Panc1 (cell line): Measurements from ENCODE around the gene SLC1A2. TPM values are rescaled to one million over a fixed set of nuclear protein-coding genes. Genes with fewer than 3 reads are reported as not detected.

Experiments used
- ATAC-seq: fragments of 200-7000 bp; cut with Tn5 transposase; 2 replicates; pipeline ENCODE4 v1.9.1; 2020; ENCODE audit warnings: mild to moderate bottlenecking, moderate library complexity
- Bru-seq: library from RNA; stranded (reverse); fragments of 400-500 nt; gene quantifications from one replicate; lab custom pipeline; 2021; lab: Mats Ljungman, UMichigan
- BruChase-seq, 2 experiments: library from RNA; stranded (reverse); fragments of 400-500 nt; gene quantifications; one replicate each; lab custom pipeline; 2021; lab: Mats Ljungman, UMichigan
- BruUV-seq: library from RNA; stranded (reverse); fragments of 400-500 nt; replicated peaks from 2 replicates; lab custom pipeline; 2021; lab: Mats Ljungman, UMichigan
- CTCF ChIA-PET: fragments of 300-600 bp; sonication (Branson Sonifier 250); formaldehyde crosslinking; loops from one replicate; lab custom pipeline; 2022; ENCODE audit warnings: antibody characterized with exemption; lab: Charles Lee
- POLR2A ChIA-PET: fragments of 300-600 bp; sonication (Branson Sonifier 250); formaldehyde crosslinking; loops from one replicate; lab custom pipeline; 2022; ENCODE audit warnings: antibody characterized with exemption; lab: Charles Lee
- DNase-seq: peaks from one replicate; pipeline ENCODE4 v3.0.0-alpha.2; 2010; ENCODE audit warnings: low read depth, low spot score
- H3K27ac ChIP-seq: 2 replicates; pipeline ENCODE4 v1.5.1; 2011; ENCODE audit warnings: mild to moderate bottlenecking, low read length, inconsistent platforms
- H3K27me3 ChIP-seq: fragments of 200-500 bp; sonication (Bioruptor generic); 2 replicates; pipeline ENCODE4 v1.6.0; 2014; ENCODE audit warnings: low read length, inconsistent platforms; ENCODE audit not compliant: control insufficient read depth, insufficient read depth
- H3K36me3 ChIP-seq: fragments of 200-500 bp; sonication (Bioruptor generic); 2 replicates; pipeline ENCODE4 v1.5.1; 2014; ENCODE audit warnings: inconsistent platforms, mild to moderate bottlenecking, low read length, moderate library complexity; ENCODE audit not compliant: control insufficient read depth, insufficient read depth
- H3K4me1 ChIP-seq: 2 replicates; pipeline ENCODE4 v1.5.1; 2011; ENCODE audit warnings: inconsistent platforms, mild to moderate bottlenecking, low read length, moderate library complexity; ENCODE audit not compliant: control insufficient read depth, insufficient read depth
- H3K4me3 ChIP-seq, 2 experiments: 2 replicates each; pipeline ENCODE4 v1.5.1; 2011 to 2012; ENCODE audit warnings: low read depth in 2 of 2, low read length in 2 of 2, mild to moderate bottlenecking in 2 of 2, inconsistent platforms in 1 of 2, moderate library complexity in 1 of 2
- H3K9me3 ChIP-seq: fragments of 200-500 bp; sonication (Bioruptor generic); 2 replicates; pipeline ENCODE4 v1.5.1; 2014; ENCODE audit warnings: low read depth, mild to moderate bottlenecking, inconsistent platforms, low read length, moderate library complexity; ENCODE audit not compliant: control insufficient read depth, insufficient read depth
- POLR2AphosphoS5 ChIP-seq: IDR thresholded peaks from 2 replicates; pipeline ENCODE4 v1.6.1; 2012; ENCODE audit warnings: mild to moderate bottlenecking, low read depth, low read length, moderate library complexity
- REST ChIP-seq, 2 experiments: IDR thresholded peaks; 2 replicates each; pipeline ENCODE4 v1.6.1; 2011 to 2012; ENCODE audit warnings: low read depth in 2 of 2, control low read depth in 1 of 2, low read length in 1 of 2, mild to moderate bottlenecking in 1 of 2, moderate library complexity in 1 of 2; ENCODE audit not compliant: insufficient read depth in 1 of 2
- SIN3A ChIP-seq: IDR thresholded peaks from 2 replicates; pipeline ENCODE4 v1.6.1; 2012; ENCODE audit warnings: low read depth, mild to moderate bottlenecking, low read length, moderate library complexity, borderline replicate concordance; ENCODE audit not compliant: insufficient read depth
- TCF7L2 ChIP-seq: IDR thresholded peaks from 2 replicates; pipeline ENCODE4 v1.6.1; 2011; ENCODE audit warnings: mild to moderate bottlenecking, low read depth, low read length, inconsistent platforms
- in situ Hi-C: cut with HindIII; loops from 2 replicates; pipeline ENCODE4 v1.10.0; 2016; ENCODE audit warnings: low sequenced_read_pairs, low pct_unique_long_range_greater_than_20kb
- intact Hi-C: fragments of 100-400 bp; cut with micrococcal nuclease; formaldehyde crosslinking; loops from one replicate; pipeline ENCODE4 v1.10.0; 2022; ENCODE audit not compliant: unreplicated experiment
- long read RNA-seq: library from polyadenylated mRNA; unstranded; transcript quantifications from one replicate; pipeline ENCODE4 v2.0.0, GENCODE V29; 2021; ENCODE audit not compliant: unreplicated experiment
- polyA plus RNA-seq: library from polyadenylated mRNA; unstranded; fragments of >200 nt; gene quantifications from one replicate; pipeline ENCODE4 v1.2.1, GENCODE V29; 2012; ENCODE audit warnings: missing spikeins; ENCODE audit not compliant: insufficient read length
- total RNA-seq: library from RNA; stranded (reverse); gene quantifications from one replicate; pipeline ENCODE4 v1.2.1, GENCODE V29; 2021; ENCODE audit not compliant: unreplicated experiment
- TF ChIP-seq, protein P1 (sequence below): fragments of 450-650 bp; IDR thresholded peaks from 2 replicates; pipeline ENCODE4 v1.5.1; 2017; ENCODE audit warnings: mild to moderate bottlenecking

Gene SLC1A2
- total RNA-seq (0.21 TPM), Bru-seq, nascent RNA (percentile 17 among the genes with signal in this experiment), BruChase-seq, experiment 1, labeled RNA remaining after a 2-hour chase (percentile 13 among the genes with signal in this experiment), BruChase-seq, experiment 2, labeled RNA remaining after a 6-hour chase (percentile 16 among the genes with signal in this experiment)
- polyA plus RNA-seq: 0.17 TPM
- long read RNA-seq: 0 reads

DNA sequence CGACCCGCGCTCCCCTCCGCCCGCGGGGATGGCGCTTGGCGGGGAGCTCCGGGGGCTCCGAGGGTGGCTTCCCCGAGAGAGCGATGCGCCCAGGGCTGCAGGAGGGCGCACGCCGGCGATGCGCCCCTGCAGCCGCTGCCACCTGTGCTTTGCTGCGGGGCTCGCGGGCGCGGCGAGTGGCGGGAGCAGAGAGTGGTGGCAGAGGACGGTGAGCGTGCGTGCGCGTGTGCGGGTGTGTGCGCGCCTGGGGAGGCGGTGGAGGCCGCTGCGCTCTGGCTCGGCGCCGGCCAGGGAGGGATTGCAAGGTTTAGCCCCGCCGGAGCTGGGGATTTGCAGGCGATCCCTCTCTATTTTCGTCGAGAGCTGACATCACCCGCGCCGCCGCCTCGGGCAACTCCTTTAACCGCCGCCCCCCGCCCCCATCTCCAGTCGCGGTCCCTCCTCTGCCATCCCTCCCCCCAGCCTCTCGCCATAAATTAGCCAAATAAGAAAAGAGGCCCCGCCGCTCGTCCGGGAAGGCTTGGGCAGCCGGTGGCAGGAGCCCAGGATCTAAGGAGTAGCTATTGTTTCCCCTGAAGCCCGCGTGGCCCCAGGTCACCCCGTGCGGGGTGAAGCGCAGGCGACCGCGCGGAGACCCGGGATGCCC is at the start of gene SLC1A2:
Gene SLC1A2 (minus strand): TSS at position 375 of the 646 bp plus-strand sequence. CDS start 592 bp downstream, outside the sequence.
- no TSS peak for BruUV-seq
- Histone ChIP-seq H3K27me3 (peaks cover 80% of the 10 kb centered on the region), H3K4me1 (peaks cover 10% of the 10 kb centered on the region; the same call in 1 of the 2 replicates), H3K9me3 (no peaks in the 10 kb centered on the region), H3K4me3 (peak within 1 kb of the TSS; percentile 41 to 52), H3K36me3 (no peaks in the 10 kb centered on the region), H3K27ac (no peak within 1 kb of the TSS)
- in situ Hi-C loops: no loop called here
- intact Hi-C loops: no loop called here
- DNase-seq (no peak), ATAC-seq (peak; percentile 65)
- TF ChIP-seq SIN3A (no peak), REST (IDR thresholded peaks at IDR 0.05; ENCODE audit: insufficient read depth in 1 of 2, low read depth in 2 of 2, low read length in 1 of 2) (no peak), TCF7L2 (no peak), POLR2AphosphoS5 (no peak)
- TF ChIP-seq, protein P1, sequence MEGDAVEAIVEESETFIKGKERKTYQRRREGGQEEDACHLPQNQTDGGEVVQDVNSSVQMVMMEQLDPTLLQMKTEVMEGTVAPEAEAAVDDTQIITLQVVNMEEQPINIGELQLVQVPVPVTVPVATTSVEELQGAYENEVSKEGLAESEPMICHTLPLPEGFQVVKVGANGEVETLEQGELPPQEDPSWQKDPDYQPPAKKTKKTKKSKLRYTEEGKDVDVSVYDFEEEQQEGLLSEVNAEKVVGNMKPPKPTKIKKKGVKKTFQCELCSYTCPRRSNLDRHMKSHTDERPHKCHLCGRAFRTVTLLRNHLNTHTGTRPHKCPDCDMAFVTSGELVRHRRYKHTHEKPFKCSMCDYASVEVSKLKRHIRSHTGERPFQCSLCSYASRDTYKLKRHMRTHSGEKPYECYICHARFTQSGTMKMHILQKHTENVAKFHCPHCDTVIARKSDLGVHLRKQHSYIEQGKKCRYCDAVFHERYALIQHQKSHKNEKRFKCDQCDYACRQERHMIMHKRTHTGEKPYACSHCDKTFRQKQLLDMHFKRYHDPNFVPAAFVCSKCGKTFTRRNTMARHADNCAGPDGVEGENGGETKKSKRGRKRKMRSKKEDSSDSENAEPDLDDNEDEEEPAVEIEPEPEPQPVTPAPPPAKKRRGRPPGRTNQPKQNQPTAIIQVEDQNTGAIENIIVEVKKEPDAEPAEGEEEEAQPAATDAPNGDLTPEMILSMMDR: no peak
- ChIA-PET CTCF (interaction anchor here (0.6 kb wide), 2 partner anchors 15 to 125 kb away, joined by 3 to 5 read pairs; no protein-coding TSS in a partner anchor), POLR2A (interaction anchor here (0.6 to 0.7 kb wide), 3 partner anchors 83 to 771 kb away, joined by 3 to 10 read pairs (median 3); no protein-coding TSS in a partner anchor)

DNA sequence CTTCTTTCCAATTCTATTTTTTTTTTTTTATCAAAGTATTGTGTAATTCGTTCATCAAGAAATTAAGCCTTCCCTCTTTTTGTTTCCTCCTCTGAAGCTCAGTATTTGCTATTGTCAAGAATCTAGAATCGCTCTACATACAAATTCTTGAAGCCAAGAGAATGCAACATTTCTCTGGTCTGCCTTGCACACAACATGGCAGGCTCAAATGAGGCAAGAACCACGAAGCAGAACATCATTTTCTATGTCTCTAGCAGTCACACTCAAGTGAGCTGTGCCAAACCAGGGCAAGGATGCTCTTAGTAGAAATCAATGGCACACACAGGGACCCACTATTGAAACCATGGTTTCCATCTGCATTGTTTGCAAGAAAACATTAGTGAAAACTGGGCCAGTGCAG is 46.7 kb upstream of the SLC1A2 start:
- BruUV-seq: no TSS peak
- Histone ChIP-seq H3K9me3 (no peaks in the 10 kb centered on the region), H3K36me3 (no peaks in the 10 kb centered on the region), H3K4me3 (no peak overlapping the region), H3K27ac (no peak overlapping the region), H3K4me1 (no peaks in the 10 kb centered on the region), H3K27me3 (peaks cover 38% of the 10 kb centered on the region)
- intact Hi-C loops: no loop called here
- in situ Hi-C loops: no loop called here
- ChIA-PET POLR2A (no interaction called here), CTCF (no interaction called here)
- DNase-seq (no peak), ATAC-seq (no peak)
- TF ChIP-seq TCF7L2: no peak
- TF ChIP-seq POLR2AphosphoS5: no peak
- TF ChIP-seq, protein P1: no peak
- no peak for TF ChIP-seq SIN3A
- TF ChIP-seq REST (IDR thresholded peaks at IDR 0.05; ENCODE audit: insufficient read depth in 1 of 2, low read depth in 2 of 2, low read length in 1 of 2): no peak
